ENCODE data around the gene CDHR3. TPM values are rescaled to one million over a fixed set of nuclear protein-coding genes. Genes with fewer than 3 reads are reported as not detected.

CDHR3 gene
- total RNA-seq, 1 experiment from 2014 or later = 9.2 TPM

- H3K4me3 ChIP-seq (ENCODE audit: low read depth, low read length) = no peak overlapping the region
- intact Hi-C loops (cut with micrococcal nuclease; ENCODE audit: unreplicated experiment) = loop anchor here (5.0 kb wide), 1 partner anchor 111 kb away; the partner anchor contains the start of gene ATXN7L1
- Mint-ChIP-seq H3K4me1 (ENCODE audit: low read depth, unreplicated experiment) (no peaks in the 10 kb centered on the region), H3K4me3 (ENCODE audit: unreplicated experiment) (no peak overlapping the region), H3K27me3 (ENCODE audit: insufficient read depth, unreplicated experiment) (peaks cover 10% of the 10 kb centered on the region), H3K9me3 (ENCODE audit: unreplicated experiment) (no peaks in the 10 kb centered on the region), H3K27ac (ENCODE audit: unreplicated experiment) (no peak overlapping the region), H3K36me3 (ENCODE audit: insufficient read depth, unreplicated experiment) (no peaks in the 10 kb centered on the region)
- no TSS peak for BruUV-seq (replicated peaks)
- TF ChIP-seq, protein P1, sequence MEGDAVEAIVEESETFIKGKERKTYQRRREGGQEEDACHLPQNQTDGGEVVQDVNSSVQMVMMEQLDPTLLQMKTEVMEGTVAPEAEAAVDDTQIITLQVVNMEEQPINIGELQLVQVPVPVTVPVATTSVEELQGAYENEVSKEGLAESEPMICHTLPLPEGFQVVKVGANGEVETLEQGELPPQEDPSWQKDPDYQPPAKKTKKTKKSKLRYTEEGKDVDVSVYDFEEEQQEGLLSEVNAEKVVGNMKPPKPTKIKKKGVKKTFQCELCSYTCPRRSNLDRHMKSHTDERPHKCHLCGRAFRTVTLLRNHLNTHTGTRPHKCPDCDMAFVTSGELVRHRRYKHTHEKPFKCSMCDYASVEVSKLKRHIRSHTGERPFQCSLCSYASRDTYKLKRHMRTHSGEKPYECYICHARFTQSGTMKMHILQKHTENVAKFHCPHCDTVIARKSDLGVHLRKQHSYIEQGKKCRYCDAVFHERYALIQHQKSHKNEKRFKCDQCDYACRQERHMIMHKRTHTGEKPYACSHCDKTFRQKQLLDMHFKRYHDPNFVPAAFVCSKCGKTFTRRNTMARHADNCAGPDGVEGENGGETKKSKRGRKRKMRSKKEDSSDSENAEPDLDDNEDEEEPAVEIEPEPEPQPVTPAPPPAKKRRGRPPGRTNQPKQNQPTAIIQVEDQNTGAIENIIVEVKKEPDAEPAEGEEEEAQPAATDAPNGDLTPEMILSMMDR (IDR thresholded peaks at IDR 0.05; ENCODE audit: insufficient read depth in 1 of 2, low read depth in 1 of 2, low read length in 1 of 2, severe bottlenecking in 1 of 2, unreplicated experiment in 1 of 2) = no peak
- ChIA-PET POLR2A (no interaction called here), CTCF (no interaction called here)
- no peak for DNase-seq
- H3K9me3 ChIP-seq = no peaks in the 10 kb centered on the region
- H3K27me3 ChIP-seq (replicated peaks; ENCODE audit: control insufficient read depth, insufficient read depth, low read length) = no peaks in the 10 kb centered on the region
- no peaks in the 10 kb centered on the region for H3K36me3 ChIP-seq (ENCODE audit: control insufficient read depth, insufficient read depth, low read length)
- no peaks in the 10 kb centered on the region for H3K4me1 ChIP-seq
These were observed 25.2 kb downstream of the CDHR3 start for GRCh38 chr7:105988276-105988675.

GRCh38 chr7:105989191-105989590 lies 26.1 kb downstream of the CDHR3 start:
- ChIA-PET CTCF (no interaction called here), POLR2A (no interaction called here)
- no peak overlapping the region for H3K4me3 ChIP-seq (ENCODE audit: low read depth, low read length)
- no peaks in the 10 kb centered on the region for H3K36me3 ChIP-seq (ENCODE audit: control insufficient read depth, insufficient read depth, low read length)
- H3K27me3 ChIP-seq (replicated peaks; ENCODE audit: control insufficient read depth, insufficient read depth, low read length) = no peaks in the 10 kb centered on the region
- no peak for DNase-seq
- Mint-ChIP-seq H3K36me3 (ENCODE audit: insufficient read depth, unreplicated experiment) (no peaks in the 10 kb centered on the region), H3K4me1 (ENCODE audit: low read depth, unreplicated experiment) (no peaks in the 10 kb centered on the region), H3K4me3 (ENCODE audit: unreplicated experiment) (no peak overlapping the region), H3K27ac (ENCODE audit: unreplicated experiment) (no peak overlapping the region), H3K9me3 (ENCODE audit: unreplicated experiment) (no peaks in the 10 kb centered on the region), H3K27me3 (ENCODE audit: insufficient read depth, unreplicated experiment) (peaks cover 10% of the 10 kb centered on the region)
- intact Hi-C loops (cut with micrococcal nuclease; ENCODE audit: unreplicated experiment) = loop anchor here (5.0 kb wide), 1 partner anchor 112 kb away; the partner anchor contains the start of gene ATXN7L1
- H3K9me3 ChIP-seq = no peaks in the 10 kb centered on the region
- no peaks in the 10 kb centered on the region for H3K4me1 ChIP-seq
- TF ChIP-seq, protein P1 (IDR thresholded peaks at IDR 0.05; ENCODE audit: insufficient read depth in 1 of 2, low read depth in 1 of 2, low read length in 1 of 2, severe bottlenecking in 1 of 2, unreplicated experiment in 1 of 2) = no peak
- no TSS peak for BruUV-seq (replicated peaks)

- Histone ChIP-seq H3K36me3 (ENCODE audit: control insufficient read depth, insufficient read depth, low read length) (no peaks in the 10 kb centered on the region), H3K4me1 (no peaks in the 10 kb centered on the region), H3K4me3 (ENCODE audit: low read depth, low read length) (no peak overlapping the region), H3K9me3 (no peaks in the 10 kb centered on the region), H3K27me3 (replicated peaks; ENCODE audit: control insufficient read depth, insufficient read depth, low read length) (no peaks in the 10 kb centered on the region)
- no peak overlapping the region for H3K27ac Mint-ChIP-seq (ENCODE audit: unreplicated experiment)
- TF ChIP-seq, protein P1 (IDR thresholded peaks at IDR 0.05; ENCODE audit: insufficient read depth in 1 of 2, low read depth in 1 of 2, low read length in 1 of 2, severe bottlenecking in 1 of 2, unreplicated experiment in 1 of 2) = no peak
- no peak for DNase-seq
- H3K4me3 Mint-ChIP-seq (ENCODE audit: unreplicated experiment) = no peak overlapping the region
- H3K36me3 Mint-ChIP-seq (ENCODE audit: insufficient read depth, unreplicated experiment) = no peaks in the 10 kb centered on the region
- BruUV-seq (replicated peaks) = no TSS peak
- POLR2A ChIA-PET = no interaction called here
- intact Hi-C loops (cut with micrococcal nuclease; ENCODE audit: unreplicated experiment) = loop anchor here (5.0 kb wide), 1 partner anchor 112 kb away; the partner anchor contains the start of gene ATXN7L1
- peaks cover 10% of the 10 kb centered on the region for H3K27me3 Mint-ChIP-seq (ENCODE audit: insufficient read depth, unreplicated experiment)
- CTCF ChIA-PET = no interaction called here
- H3K4me1 Mint-ChIP-seq (ENCODE audit: low read depth, unreplicated experiment) = no peaks in the 10 kb centered on the region
- H3K9me3 Mint-ChIP-seq (ENCODE audit: unreplicated experiment) = no peaks in the 10 kb centered on the region
These were observed 26.6 kb downstream of the CDHR3 start for GRCh38 chr7:105989686-105990085.
